Measurements from ENCODE around the gene AGBL2.

GRCh38 chr11:47649276-47649675 lies 65.9 kb downstream of the AGBL2 start:
- no peak for TF ChIP-seq CTCF (IDR thresholded peaks at IDR 0.05; ENCODE audit: low read length)
- TF ChIP-seq EZH2 (optimal IDR thresholded peaks at IDR 0.05; ENCODE audit: low read depth, low read length): no peak
- no peak for TF ChIP-seq EZH2phosphoT487 (IDR thresholded peaks at IDR 0.05; ENCODE audit: low read length)
